Measurements from ENCODE around the gene NPHP4.

NPHP4 gene

DNA sequence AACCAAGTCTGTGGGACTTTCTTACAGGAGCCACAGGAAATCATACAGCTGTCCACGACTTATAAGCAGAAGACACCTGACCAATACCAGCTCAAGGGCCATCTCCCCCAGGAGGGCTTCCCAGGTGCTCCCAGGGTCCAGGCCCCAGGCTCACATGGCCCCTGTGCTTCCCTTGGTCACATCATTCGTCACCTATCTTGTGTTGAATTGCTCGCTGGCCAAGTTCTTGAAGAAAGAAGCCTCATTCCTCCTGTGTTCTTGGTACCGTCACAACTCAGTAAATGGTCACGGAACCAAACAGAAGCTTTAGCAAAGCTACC is 3.0 kb downstream of the NPHP4 start:
- Histone ChIP-seq H3K9me3 (ENCODE audit: low read length) (no peaks in the 10 kb centered on the region), H3K4me1 (ENCODE audit: insufficient read depth, low read length, severe bottlenecking) (peaks cover 19% of the 10 kb centered on the region), H3K4me3 (ENCODE audit: low read depth, low read length, poor library complexity, severe bottlenecking) (no peak overlapping the region), H3K36me3 (ENCODE audit: insufficient read depth, low read length) (peaks cover 3% of the 10 kb centered on the region; the same call in 1 of the 2 replicates), H3K9ac (ENCODE audit: low read length) (no peak overlapping the region), H3K27ac (ENCODE audit: low read depth, low read length, poor library complexity, severe bottlenecking) (no peak overlapping the region), H4K20me1 (ENCODE audit: insufficient read depth, low read length) (no peaks in the 10 kb centered on the region), H3K9me2 (ENCODE audit: low read depth, low read length) (no peaks in the 10 kb centered on the region), H3K27me3 (ENCODE audit: insufficient read depth, low read length) (no peaks in the 10 kb centered on the region), H3F3A (ENCODE audit: insufficient read depth, low read length) (no peaks in the 10 kb centered on the region), H2AFZ (ENCODE audit: low read length) (no peak overlapping the region), H3K79me2 (ENCODE audit: insufficient read depth, low read length) (no peaks in the 10 kb centered on the region), H3K4me2 (ENCODE audit: low read length) (no peak overlapping the region)
- TF ChIP-seq, protein P1, sequence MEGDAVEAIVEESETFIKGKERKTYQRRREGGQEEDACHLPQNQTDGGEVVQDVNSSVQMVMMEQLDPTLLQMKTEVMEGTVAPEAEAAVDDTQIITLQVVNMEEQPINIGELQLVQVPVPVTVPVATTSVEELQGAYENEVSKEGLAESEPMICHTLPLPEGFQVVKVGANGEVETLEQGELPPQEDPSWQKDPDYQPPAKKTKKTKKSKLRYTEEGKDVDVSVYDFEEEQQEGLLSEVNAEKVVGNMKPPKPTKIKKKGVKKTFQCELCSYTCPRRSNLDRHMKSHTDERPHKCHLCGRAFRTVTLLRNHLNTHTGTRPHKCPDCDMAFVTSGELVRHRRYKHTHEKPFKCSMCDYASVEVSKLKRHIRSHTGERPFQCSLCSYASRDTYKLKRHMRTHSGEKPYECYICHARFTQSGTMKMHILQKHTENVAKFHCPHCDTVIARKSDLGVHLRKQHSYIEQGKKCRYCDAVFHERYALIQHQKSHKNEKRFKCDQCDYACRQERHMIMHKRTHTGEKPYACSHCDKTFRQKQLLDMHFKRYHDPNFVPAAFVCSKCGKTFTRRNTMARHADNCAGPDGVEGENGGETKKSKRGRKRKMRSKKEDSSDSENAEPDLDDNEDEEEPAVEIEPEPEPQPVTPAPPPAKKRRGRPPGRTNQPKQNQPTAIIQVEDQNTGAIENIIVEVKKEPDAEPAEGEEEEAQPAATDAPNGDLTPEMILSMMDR (IDR thresholded peaks at IDR 0.05; ENCODE audit: low read length) = no peak
- TF ChIP-seq EZH2 (IDR thresholded peaks at IDR 0.05; ENCODE audit: borderline replicate concordance, low read length) = no peak

DNA sequence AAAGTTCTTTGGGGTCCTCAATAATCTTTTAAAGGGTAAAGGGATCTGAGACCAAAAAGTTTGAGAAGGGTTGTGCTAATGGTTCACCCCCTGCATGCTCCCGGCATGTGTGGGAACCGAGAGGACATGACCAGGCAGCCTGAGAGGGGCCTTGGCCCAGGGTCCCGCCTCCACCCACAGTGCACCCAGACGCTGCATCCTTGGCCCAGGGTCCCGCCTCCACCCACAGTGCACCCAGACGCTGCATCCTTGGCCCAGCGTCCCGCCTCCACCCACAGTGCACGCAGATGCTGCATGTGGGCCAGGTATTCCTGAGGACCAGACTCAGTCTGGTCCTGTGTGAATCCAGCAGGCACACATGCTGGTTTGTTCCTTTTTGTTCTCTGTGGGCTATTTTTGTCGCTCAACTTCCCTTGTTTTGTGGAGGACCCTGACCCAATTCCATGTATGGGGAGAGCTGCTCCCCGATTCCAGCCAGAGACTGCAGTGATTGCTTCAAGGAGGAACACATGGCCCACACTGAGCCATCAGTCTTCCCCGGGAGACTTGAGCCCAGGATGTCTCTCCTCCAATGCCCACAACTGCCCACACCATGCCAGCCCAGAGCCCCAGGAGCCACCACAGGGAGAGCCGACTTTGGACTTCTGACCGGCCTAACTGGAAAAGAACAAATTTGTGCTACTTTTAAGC is 3.5 kb downstream of the NPHP4 start:
- Histone ChIP-seq H4K20me1 (ENCODE audit: insufficient read depth, low read length) (no peaks in the 10 kb centered on the region), H3K4me1 (ENCODE audit: insufficient read depth, low read length, severe bottlenecking) (peaks cover 14% of the 10 kb centered on the region), H3K27ac (ENCODE audit: low read depth, low read length, poor library complexity, severe bottlenecking) (no peak overlapping the region), H3K4me2 (ENCODE audit: low read length) (no peak overlapping the region), H2AFZ (ENCODE audit: low read length) (no peak overlapping the region), H3K36me3 (ENCODE audit: insufficient read depth, low read length) (peaks cover 5% of the 10 kb centered on the region; the same call in 1 of the 2 replicates), H3F3A (ENCODE audit: insufficient read depth, low read length) (no peaks in the 10 kb centered on the region), H3K27me3 (ENCODE audit: insufficient read depth, low read length) (no peaks in the 10 kb centered on the region), H3K9me2 (ENCODE audit: low read depth, low read length) (no peaks in the 10 kb centered on the region), H3K9ac (ENCODE audit: low read length) (no peak overlapping the region), H3K79me2 (ENCODE audit: insufficient read depth, low read length) (no peaks in the 10 kb centered on the region), H3K9me3 (ENCODE audit: low read length) (no peaks in the 10 kb centered on the region), H3K4me3 (ENCODE audit: low read depth, low read length, poor library complexity, severe bottlenecking) (no peak overlapping the region)
- TF ChIP-seq EZH2 (IDR thresholded peaks at IDR 0.05; ENCODE audit: borderline replicate concordance, low read length) = no peak
- TF ChIP-seq, protein P1 (IDR thresholded peaks at IDR 0.05; ENCODE audit: low read length) = no peak

DNA sequence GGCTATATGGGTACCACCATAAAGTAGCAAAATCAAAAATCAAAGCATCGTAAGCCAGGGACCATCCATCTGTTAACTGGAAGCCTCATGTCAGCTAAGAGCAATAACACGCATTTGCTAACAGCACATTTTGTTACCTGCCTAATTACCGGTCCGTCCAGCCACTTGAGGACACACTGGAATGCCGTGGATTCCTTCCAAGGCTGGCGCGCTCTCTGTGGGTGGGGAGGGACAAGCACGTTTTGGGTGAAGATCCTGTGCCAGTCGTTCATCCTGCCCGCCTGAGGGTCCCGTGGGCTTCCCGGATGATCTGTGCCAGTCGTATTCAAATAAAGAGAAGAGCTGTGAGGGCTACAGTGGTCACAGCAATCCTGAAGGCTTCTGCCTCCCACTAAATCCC is 6.2 kb downstream of the NPHP4 start:
- Histone ChIP-seq H3F3A (ENCODE audit: insufficient read depth, low read length) (no peaks in the 10 kb centered on the region), H3K9ac (ENCODE audit: low read length) (no peak overlapping the region), H3K4me3 (ENCODE audit: low read depth, low read length, poor library complexity, severe bottlenecking) (no peak overlapping the region), H2AFZ (ENCODE audit: low read length) (no peak overlapping the region), H3K27ac (ENCODE audit: low read depth, low read length, poor library complexity, severe bottlenecking) (no peak overlapping the region), H3K9me2 (ENCODE audit: low read depth, low read length) (no peaks in the 10 kb centered on the region), H3K4me2 (ENCODE audit: low read length) (no peak overlapping the region), H3K4me1 (ENCODE audit: insufficient read depth, low read length, severe bottlenecking) (peaks cover 5% of the 10 kb centered on the region), H3K79me2 (ENCODE audit: insufficient read depth, low read length) (no peaks in the 10 kb centered on the region), H3K9me3 (ENCODE audit: low read length) (no peaks in the 10 kb centered on the region), H3K27me3 (ENCODE audit: insufficient read depth, low read length) (no peaks in the 10 kb centered on the region), H3K36me3 (ENCODE audit: insufficient read depth, low read length) (peaks cover 9% of the 10 kb centered on the region; the same call in 1 of the 2 replicates), H4K20me1 (ENCODE audit: insufficient read depth, low read length) (no peaks in the 10 kb centered on the region)
- TF ChIP-seq, protein P1 (IDR thresholded peaks at IDR 0.05; ENCODE audit: low read length) = no peak
- TF ChIP-seq EZH2 (IDR thresholded peaks at IDR 0.05; ENCODE audit: borderline replicate concordance, low read length) = no peak

Measured in OCI-LY1 (cell line).